Trophoblast cell (in vitro differentiated cells and primary cell): ENCODE measurements around the gene PHF21B.
"Not testable (repeated sequence)": the region's sequence is repeated elsewhere in the genome, so short reads cannot be mapped to it uniquely, and the experiment has no call there.

ENCODE experiments used
- DNase-seq, 2 donors: peaks; one replicate each; pipeline ENCODE4 v3.0.0-alpha.2; 2016
- H2AFZ ChIP-seq: 2 replicates; pipeline ENCODE4 v1.6.1; 2013; ENCODE audit warnings: low read length, moderate library complexity, mild to moderate bottlenecking; ENCODE audit not compliant: insufficient read depth, poor library complexity
- H2AK5ac ChIP-seq: 2 replicates; pipeline ENCODE4 v1.6.1; 2013; ENCODE audit warnings: mild to moderate bottlenecking, low read length
- H2BK120ac ChIP-seq: 2 replicates; pipeline ENCODE4 v1.6.1; 2013; ENCODE audit warnings: low read length, mild to moderate bottlenecking, moderate library complexity; ENCODE audit not compliant: insufficient read depth, poor library complexity
- H2BK12ac ChIP-seq: 2 replicates; pipeline ENCODE4 v1.6.1; 2013; ENCODE audit warnings: mild to moderate bottlenecking, low read length, moderate library complexity
- H2BK5ac ChIP-seq: 2 replicates; pipeline ENCODE4 v1.6.1; 2013; ENCODE audit warnings: low read length, low read depth, moderate library complexity, mild to moderate bottlenecking; ENCODE audit not compliant: poor library complexity
- H3K14ac ChIP-seq: 2 replicates; pipeline ENCODE4 v1.6.1; 2013; ENCODE audit warnings: mild to moderate bottlenecking, low read length
- H3K18ac ChIP-seq: 2 replicates; pipeline ENCODE4 v1.6.1; 2013; ENCODE audit warnings: mild to moderate bottlenecking, low read length
- H3K23ac ChIP-seq: 2 replicates; pipeline ENCODE4 v1.6.1; 2013; ENCODE audit warnings: low read length
- H3K27ac ChIP-seq: 2 replicates; pipeline ENCODE4 v1.5.1; 2013; ENCODE audit warnings: low read depth, mild to moderate bottlenecking, inconsistent platforms, low read length, moderate library complexity
- H3K27me3 ChIP-seq: 2 replicates; pipeline ENCODE4 v1.6.1; 2013; ENCODE audit warnings: inconsistent platforms, mild to moderate bottlenecking, low read length, moderate library complexity; ENCODE audit not compliant: insufficient read depth
- H3K36me3 ChIP-seq, 2 experiments: 1 replicate in 1 of 2; 2 replicates in 1 of 2; pipeline ENCODE4 v1.6.1; 2013; ENCODE audit warnings: low read length in 2 of 2, mild to moderate bottlenecking in 2 of 2, moderate library complexity in 1 of 2; ENCODE audit not compliant: insufficient read depth in 2 of 2, control insufficient read depth in 1 of 2
- H3K4ac ChIP-seq: 2 replicates; pipeline ENCODE4 v1.6.1; 2013; ENCODE audit warnings: low read depth, mild to moderate bottlenecking, low read length, moderate library complexity
- H3K4me1 ChIP-seq, 2 experiments: 1 replicate in 1 of 2; 2 replicates in 1 of 2; pipeline ENCODE4 v1.6.1; 2013; ENCODE audit warnings: low read length in 2 of 2, mild to moderate bottlenecking in 2 of 2, moderate library complexity in 1 of 2; ENCODE audit not compliant: insufficient read depth in 2 of 2, control insufficient read depth in 1 of 2
- H3K4me2 ChIP-seq: 2 replicates; pipeline ENCODE4 v1.6.1; 2013; ENCODE audit warnings: inconsistent platforms, mild to moderate bottlenecking, low read length, moderate library complexity
- H3K4me3 ChIP-seq: 2 replicates; pipeline ENCODE4 v1.5.1; 2013; ENCODE audit warnings: mild to moderate bottlenecking, low read depth, low read length, inconsistent platforms
- H3K79me1 ChIP-seq: one replicate; pipeline ENCODE4 v1.6.1; 2013; ENCODE audit warnings: low read length
- H3K79me2 ChIP-seq: 2 replicates; pipeline ENCODE4 v1.6.1; 2013; ENCODE audit warnings: low read length, mild to moderate bottlenecking; ENCODE audit not compliant: control insufficient read depth, insufficient read depth, poor library complexity
- H3K9ac ChIP-seq: 2 replicates; pipeline ENCODE4 v1.6.1; 2013; ENCODE audit warnings: mild to moderate bottlenecking, low read length
- H3K9me3 ChIP-seq: 2 replicates; pipeline ENCODE4 v1.6.1; 2013; ENCODE audit warnings: low read depth, mild to moderate bottlenecking, control low read depth, inconsistent platforms, low read length; ENCODE audit not compliant: insufficient read depth
- H4K12ac ChIP-seq: 2 replicates; pipeline ENCODE4 v1.6.1; 2013; ENCODE audit warnings: low read depth, mild to moderate bottlenecking, low read length, moderate library complexity
- H4K8ac ChIP-seq: 2 replicates; pipeline ENCODE4 v1.6.1; 2013; ENCODE audit warnings: low read depth, mild to moderate bottlenecking, low read length, moderate library complexity
- H4K91ac ChIP-seq: one replicate; pipeline ENCODE4 v1.6.1; 2013; ENCODE audit warnings: low read depth, mild to moderate bottlenecking, low read length, moderate library complexity
- WGBS: extraction: QIAGEN DNeasy Blood & Tissue Kit; methylation state at CpG from one replicate; pipeline ENCODE4 v1.1.7; 2013; ENCODE audit warnings: missing lambda C conversion rate; ENCODE audit not compliant: insufficient read length, insufficient coverage; ENCODE audit errors: extremely low coverage; 5-methylcytosine and 5-hydroxymethylcytosine counted together

Gene PHF21B

GRCh38 chr22:44961682-44962081, 48.1 kb downstream of the PHF21B start:
- H3K79me2 ChIP-seq, H2BK120ac ChIP-seq, H3K4ac ChIP-seq, H3K23ac ChIP-seq, H3K27me3 ChIP-seq, H3K4me3 ChIP-seq, H3K79me1 ChIP-seq, H3K36me3 ChIP-seq, H3K14ac ChIP-seq, H3K9ac ChIP-seq, H3K4me1 ChIP-seq, H2BK5ac ChIP-seq, H3K9me3 ChIP-seq, H3K27ac ChIP-seq, H4K8ac ChIP-seq, DNase-seq, H3K18ac ChIP-seq, H3K4me2 ChIP-seq, H2AK5ac ChIP-seq, H2AFZ ChIP-seq, H4K91ac ChIP-seq, H2BK12ac ChIP-seq, H4K12ac ChIP-seq: not testable (repeated sequence)
- WGBS, result no CpG with 5 or more reads among the region's 7 CpGs

- Histone ChIP-seq H3K36me3 (no peaks in the 10 kb centered on the region), H3K27ac (no peak overlapping the region), H3K18ac (no peak overlapping the region), H3K9me3 (no peaks in the 10 kb centered on the region), H3K27me3 (no peaks in the 10 kb centered on the region), H4K8ac (no peak overlapping the region), H4K12ac (no peak overlapping the region), H3K4ac (no peak overlapping the region), H2AK5ac (no peak overlapping the region), H3K79me2 (no peaks in the 10 kb centered on the region), H4K91ac (no peak overlapping the region), H3K79me1 (no peaks in the 10 kb centered on the region), H2AFZ (no peak overlapping the region), H3K4me1 (no peaks in the 10 kb centered on the region), H3K23ac (no peak overlapping the region), H3K4me3 (no peak overlapping the region), H2BK120ac (no peak overlapping the region), H3K9ac (no peak overlapping the region), H2BK5ac (no peak overlapping the region), H2BK12ac (no peak overlapping the region), H3K14ac (no peak overlapping the region), H3K4me2 (no peak overlapping the region)
- no CpG with 5 or more reads among the region's 18 CpGs for WGBS
- DNase-seq, result peak in 1 of 2 donors; percentile 11
These were observed 52.7 kb downstream of the PHF21B start for GRCh38 chr22:44956840-44957767.

GRCh38 chr22:44955102-44955501, 54.7 kb downstream of the PHF21B start:
- DNase-seq, result no peak
- no peak overlapping the region for H3K4me3 ChIP-seq
- no peak overlapping the region for H2BK120ac ChIP-seq
- no peaks in the 10 kb centered on the region for H3K79me2 ChIP-seq
- H3K14ac ChIP-seq, result no peak overlapping the region
- no peaks in the 10 kb centered on the region for H3K36me3 ChIP-seq
- no peak overlapping the region for H3K27ac ChIP-seq
- H2BK12ac ChIP-seq, result no peak overlapping the region
- H3K23ac ChIP-seq, result no peak overlapping the region
- H2AK5ac ChIP-seq, result no peak overlapping the region
- no peaks in the 10 kb centered on the region for H3K27me3 ChIP-seq
- H3K9ac ChIP-seq, result no peak overlapping the region
- no peak overlapping the region for H3K4ac ChIP-seq
- H4K91ac ChIP-seq, result no peak overlapping the region
- no peaks in the 10 kb centered on the region for H3K4me1 ChIP-seq
- H2BK5ac ChIP-seq, result no peak overlapping the region
- peaks cover 4% of the 10 kb centered on the region for H3K9me3 ChIP-seq
- WGBS, result no CpG with 5 or more reads among the region's 8 CpGs
- no peak overlapping the region for H3K18ac ChIP-seq
- H3K79me1 ChIP-seq, result no peaks in the 10 kb centered on the region
- H4K12ac ChIP-seq, result no peak overlapping the region
- no peak overlapping the region for H2AFZ ChIP-seq
- H4K8ac ChIP-seq, result no peak overlapping the region
- H3K4me2 ChIP-seq, result no peak overlapping the region

- peaks cover 4% of the 10 kb centered on the region for H3K9me3 ChIP-seq
- H2BK12ac ChIP-seq, result no peak overlapping the region
- no peaks in the 10 kb centered on the region for H3K27me3 ChIP-seq
- H3K79me1 ChIP-seq, result no peaks in the 10 kb centered on the region
- H3K14ac ChIP-seq, result no peak overlapping the region
- H2BK120ac ChIP-seq, result no peak overlapping the region
- DNase-seq, result no peak
- no CpG with 5 or more reads among the region's 10 CpGs for WGBS
- H3K27ac ChIP-seq, result no peak overlapping the region
- no peak overlapping the region for H3K18ac ChIP-seq
- no peak overlapping the region for H2BK5ac ChIP-seq
- H2AK5ac ChIP-seq, result no peak overlapping the region
- H3K79me2 ChIP-seq, result no peaks in the 10 kb centered on the region
- no peak overlapping the region for H2AFZ ChIP-seq
- H4K12ac ChIP-seq, result no peak overlapping the region
- H4K8ac ChIP-seq, result no peak overlapping the region
- H3K4me1 ChIP-seq, result no peaks in the 10 kb centered on the region
- no peak overlapping the region for H3K4me3 ChIP-seq
- H3K23ac ChIP-seq, result no peak overlapping the region
- H3K36me3 ChIP-seq, result no peaks in the 10 kb centered on the region
- H3K4ac ChIP-seq, result no peak overlapping the region
- H4K91ac ChIP-seq, result no peak overlapping the region
- no peak overlapping the region for H3K9ac ChIP-seq
- H3K4me2 ChIP-seq, result no peak overlapping the region
These were observed 55.7 kb downstream of the PHF21B start for GRCh38 chr22:44954149-44954548.
